Measurements from ENCODE around the gene WDR11. TPM values are rescaled to one million over a fixed set of nuclear protein-coding genes. Genes with fewer than 3 reads are reported as not detected.

Gene WDR11
- total RNA-seq, 1 experiment from 2014 or later: 48.3 TPM

- TF ChIP-seq YY1 (IDR thresholded peaks at IDR 0.05; ENCODE audit: extremely low read depth, insufficient replicate concordance, low read depth, low read length) (no peak), ATF3 (IDR thresholded peaks at IDR 0.05) (no peak), EZH2 (IDR thresholded peaks at IDR 0.05) (no peak), ZFX (IDR thresholded peaks at IDR 0.05) (no peak), ELF1 (IDR thresholded peaks at IDR 0.05; ENCODE audit: borderline replicate concordance, low read depth) (no peak), ZNF274 (IDR thresholded peaks at IDR 0.05; ENCODE audit: low read depth, low read length) (no peak), MAX (IDR thresholded peaks at IDR 0.05) (no peak)
- TF ChIP-seq, protein P1, sequence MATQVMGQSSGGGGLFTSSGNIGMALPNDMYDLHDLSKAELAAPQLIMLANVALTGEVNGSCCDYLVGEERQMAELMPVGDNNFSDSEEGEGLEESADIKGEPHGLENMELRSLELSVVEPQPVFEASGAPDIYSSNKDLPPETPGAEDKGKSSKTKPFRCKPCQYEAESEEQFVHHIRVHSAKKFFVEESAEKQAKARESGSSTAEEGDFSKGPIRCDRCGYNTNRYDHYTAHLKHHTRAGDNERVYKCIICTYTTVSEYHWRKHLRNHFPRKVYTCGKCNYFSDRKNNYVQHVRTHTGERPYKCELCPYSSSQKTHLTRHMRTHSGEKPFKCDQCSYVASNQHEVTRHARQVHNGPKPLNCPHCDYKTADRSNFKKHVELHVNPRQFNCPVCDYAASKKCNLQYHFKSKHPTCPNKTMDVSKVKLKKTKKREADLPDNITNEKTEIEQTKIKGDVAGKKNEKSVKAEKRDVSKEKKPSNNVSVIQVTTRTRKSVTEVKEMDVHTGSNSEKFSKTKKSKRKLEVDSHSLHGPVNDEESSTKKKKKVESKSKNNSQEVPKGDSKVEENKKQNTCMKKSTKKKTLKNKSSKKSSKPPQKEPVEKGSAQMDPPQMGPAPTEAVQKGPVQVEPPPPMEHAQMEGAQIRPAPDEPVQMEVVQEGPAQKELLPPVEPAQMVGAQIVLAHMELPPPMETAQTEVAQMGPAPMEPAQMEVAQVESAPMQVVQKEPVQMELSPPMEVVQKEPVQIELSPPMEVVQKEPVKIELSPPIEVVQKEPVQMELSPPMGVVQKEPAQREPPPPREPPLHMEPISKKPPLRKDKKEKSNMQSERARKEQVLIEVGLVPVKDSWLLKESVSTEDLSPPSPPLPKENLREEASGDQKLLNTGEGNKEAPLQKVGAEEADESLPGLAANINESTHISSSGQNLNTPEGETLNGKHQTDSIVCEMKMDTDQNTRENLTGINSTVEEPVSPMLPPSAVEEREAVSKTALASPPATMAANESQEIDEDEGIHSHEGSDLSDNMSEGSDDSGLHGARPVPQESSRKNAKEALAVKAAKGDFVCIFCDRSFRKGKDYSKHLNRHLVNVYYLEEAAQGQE (IDR thresholded peaks at IDR 0.05; ENCODE audit: low read depth): no peak
Observed at GRCh38 chr10:120802935-120803334, 48.2 kb upstream of the WDR11 start (continued).

DNA sequence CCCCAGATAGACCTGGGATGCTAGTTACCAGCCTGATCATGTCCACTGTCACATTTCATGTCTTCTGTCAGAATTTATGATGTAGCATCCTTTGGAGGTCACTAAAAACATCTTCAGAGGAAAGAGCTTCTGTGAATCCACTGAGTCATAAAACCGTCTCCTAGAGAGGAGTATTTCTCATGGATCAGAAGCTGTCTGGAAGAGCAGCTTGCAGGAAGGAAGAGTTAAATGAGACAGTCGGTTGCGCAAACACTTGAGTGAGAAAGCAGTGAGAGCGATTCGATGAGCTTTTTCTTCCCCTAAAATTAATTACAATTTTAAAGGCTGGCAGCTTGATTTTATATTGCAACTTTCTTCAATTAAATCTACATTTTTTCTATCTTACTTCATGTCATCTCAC lies 47.2 kb upstream of the WDR11 start:
- RAD21 ChIA-PET (ENCODE audit: low non-redundant PET in 1 of 2, low total read pairs in 2 of 2, uncharacterized antibody in 2 of 2, unreplicated experiment in 2 of 2): no interaction called here
- intact Hi-C loops (cut with micrococcal nuclease): no loop called here

More for the DNA sequence above, 47.2 kb upstream of the WDR11 start:
- ChIA-PET CTCF (no interaction called here), POLR2A (no interaction called here)
- Histone ChIP-seq H3K9me3 (ENCODE audit: control insufficient read depth in 1 of 2, insufficient read depth in 1 of 2, low read depth in 1 of 2, low read length in 2 of 2) (no peaks in the 10 kb centered on the region), H3K27ac (ENCODE audit: low read depth, low read length) (no peak overlapping the region), H3K36me3 (ENCODE audit: control insufficient read depth in 1 of 2, insufficient read depth in 2 of 2, low read length in 2 of 2) (no peaks in the 10 kb centered on the region), H3K79me2 (ENCODE audit: insufficient read depth, low read length) (no peaks in the 10 kb centered on the region), H2AFZ (ENCODE audit: low read depth, low read length, poor library complexity, severe bottlenecking) (no peak overlapping the region), H3K4me1 (ENCODE audit: control insufficient read depth in 1 of 2, insufficient read depth in 2 of 2, low read length in 2 of 2) (no peaks in the 10 kb centered on the region), H3K27me3 (ENCODE audit: insufficient read depth, low read length) (peaks cover 62% of the 10 kb centered on the region), H3K9me2 (ENCODE audit: insufficient read depth) (no peaks in the 10 kb centered on the region), H3K4me2 (ENCODE audit: low read length) (no peak overlapping the region), H4K20me1 (ENCODE audit: insufficient read depth) (no peaks in the 10 kb centered on the region), H3K4me3 (replicated peaks in 1 of 2; ENCODE audit: low read depth in 1 of 2, low read length in 2 of 2) (no peak overlapping the region), H3K9ac (ENCODE audit: low read length) (no peak overlapping the region)
- DNase-seq (ENCODE audit: low read depth, low spot score) (no peak), ATAC-seq (no peak)
- TF ChIP-seq CEBPB (IDR thresholded peaks at IDR 0.05; ENCODE audit: low read depth) (no peak), ELF1 (IDR thresholded peaks at IDR 0.05; ENCODE audit: borderline replicate concordance, low read depth) (no peak), TCF7L2 (IDR thresholded peaks at IDR 0.05; ENCODE audit: borderline replicate concordance, extremely low read depth, insufficient read depth, insufficient read length) (no peak), CTCF (IDR thresholded peaks at IDR 0.05 in 2 of 3, conservative IDR thresholded peaks at IDR 0.05 in 1 of 3; ENCODE audit: borderline replicate concordance in 1 of 3, insufficient read depth in 1 of 3, low read depth in 2 of 3, low read length in 2 of 3) (no peak), CBX3 (IDR thresholded peaks at IDR 0.05; ENCODE audit: low read depth) (no peak), FOSL1 (IDR thresholded peaks at IDR 0.05; ENCODE audit: low read depth) (no peak), ZFX (IDR thresholded peaks at IDR 0.05) (no peak), SIN3A (IDR thresholded peaks at IDR 0.05; ENCODE audit: low read depth) (no peak), SP1 (IDR thresholded peaks at IDR 0.05; ENCODE audit: low read depth) (no peak), EZH2phosphoT487 (IDR thresholded peaks at IDR 0.05; ENCODE audit: borderline replicate concordance) (no peak), ZNF274 (IDR thresholded peaks at IDR 0.05; ENCODE audit: low read depth, low read length) (no peak)
- TF ChIP-seq, protein P1 (IDR thresholded peaks at IDR 0.05; ENCODE audit: low read depth): no peak
- no TSS peak for BruUV-seq (replicated peaks)

Data from HCT116 (cell line).